ENCODE results near the gene SHPK. TPM values are rescaled to one million over a fixed set of nuclear protein-coding genes. Genes with fewer than 3 reads are reported as not detected.

Gene SHPK
- total RNA-seq, 1 donor: 8.3 TPM

DNA sequence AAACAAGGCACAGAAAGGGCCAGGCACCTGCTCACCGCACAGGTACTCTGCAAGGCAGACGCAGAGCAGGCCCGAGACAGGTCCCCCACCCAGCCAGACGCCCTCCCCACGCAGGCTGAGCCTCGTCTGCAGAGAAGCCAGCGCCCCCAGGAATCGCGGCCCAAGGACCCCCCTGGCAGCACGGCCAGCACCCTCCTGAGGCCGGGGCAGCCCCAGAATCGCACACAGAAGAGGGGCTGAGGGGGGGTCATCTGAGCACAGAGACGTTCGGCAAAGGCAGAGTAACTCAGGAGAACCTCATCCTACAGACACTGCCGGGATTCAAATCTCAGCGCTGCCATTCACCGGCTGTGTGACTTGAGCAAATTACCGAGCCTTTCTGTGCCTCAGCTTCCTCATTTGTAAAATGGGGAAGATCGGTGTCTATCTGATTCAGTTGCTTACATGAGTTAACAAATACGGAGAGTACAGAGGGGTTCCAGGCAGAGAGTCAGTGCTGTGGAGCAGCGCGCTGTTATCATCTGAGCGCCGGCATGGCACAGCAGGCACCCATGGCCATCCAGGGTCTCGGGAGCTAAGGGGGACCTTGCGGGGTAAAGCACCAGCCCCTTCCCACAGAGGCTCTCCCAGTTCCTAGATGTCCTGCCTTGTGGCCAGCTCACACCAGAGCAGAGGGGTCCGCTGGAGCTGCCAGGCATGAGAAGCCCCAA, 42.9 kb upstream of the SHPK start:
- no peak overlapping the region for H2AFZ ChIP-seq (ENCODE audit: low read length)

DNA sequence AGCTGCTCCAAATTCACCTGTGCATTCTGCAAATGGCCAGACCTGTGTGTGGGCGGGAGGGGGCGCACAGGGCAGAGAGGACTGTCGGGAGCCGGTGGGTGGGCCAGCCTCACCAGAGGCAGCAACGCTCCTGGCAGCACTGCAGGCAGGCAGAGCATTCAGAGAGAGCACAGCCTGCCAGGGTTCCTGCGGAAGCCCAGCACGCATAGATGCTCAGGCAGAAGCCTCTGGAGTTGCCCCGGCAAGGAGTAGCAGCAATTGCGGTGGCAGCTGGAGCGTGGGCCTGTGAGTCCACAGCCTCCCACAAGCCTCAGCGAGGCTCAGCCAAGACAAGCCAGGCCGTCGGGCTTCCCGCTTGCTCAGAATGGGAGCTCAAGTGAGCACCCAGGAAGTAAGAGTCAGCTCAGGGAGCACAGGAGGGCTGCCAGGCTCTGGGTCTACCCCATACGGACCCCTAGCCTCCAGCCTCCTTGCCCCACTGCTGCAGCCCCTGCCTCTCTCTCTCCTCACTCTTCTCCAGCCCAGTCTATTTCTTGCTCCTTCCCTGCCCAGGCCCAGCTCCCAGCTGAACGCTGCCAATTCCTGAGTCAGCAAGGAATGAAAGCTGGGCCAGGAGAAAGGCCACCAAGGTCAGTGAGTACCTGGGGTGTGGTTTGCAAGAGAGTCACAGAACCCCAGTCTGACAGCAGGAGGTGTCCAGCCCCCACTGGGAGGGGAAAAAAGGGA, 42.2 kb upstream of the SHPK start:
- Histone ChIP-seq H3K27ac (ENCODE audit: low read depth, low read length) (no peak overlapping the region), H3K9me3 (ENCODE audit: low read depth, low read length) (no peaks in the 10 kb centered on the region), H3K4me2 (ENCODE audit: insufficient read depth, low read length) (no peak overlapping the region), H3K4me3 (ENCODE audit: insufficient read depth, low read length) (no peak overlapping the region), H3K4me1 (ENCODE audit: insufficient read depth, low read length) (peaks cover 2% of the 10 kb centered on the region), H2AFZ (ENCODE audit: low read length) (peak overlapping the region; percentile 62), H3K36me3 (ENCODE audit: insufficient read depth, low read length) (no peaks in the 10 kb centered on the region), H4K20me1 (ENCODE audit: insufficient read depth, low read length) (no peaks in the 10 kb centered on the region), H3K79me2 (ENCODE audit: insufficient read depth, low read length) (no peaks in the 10 kb centered on the region), H3K27me3 (ENCODE audit: insufficient read depth, low read length) (no peaks in the 10 kb centered on the region)
- TF ChIP-seq, protein P1, sequence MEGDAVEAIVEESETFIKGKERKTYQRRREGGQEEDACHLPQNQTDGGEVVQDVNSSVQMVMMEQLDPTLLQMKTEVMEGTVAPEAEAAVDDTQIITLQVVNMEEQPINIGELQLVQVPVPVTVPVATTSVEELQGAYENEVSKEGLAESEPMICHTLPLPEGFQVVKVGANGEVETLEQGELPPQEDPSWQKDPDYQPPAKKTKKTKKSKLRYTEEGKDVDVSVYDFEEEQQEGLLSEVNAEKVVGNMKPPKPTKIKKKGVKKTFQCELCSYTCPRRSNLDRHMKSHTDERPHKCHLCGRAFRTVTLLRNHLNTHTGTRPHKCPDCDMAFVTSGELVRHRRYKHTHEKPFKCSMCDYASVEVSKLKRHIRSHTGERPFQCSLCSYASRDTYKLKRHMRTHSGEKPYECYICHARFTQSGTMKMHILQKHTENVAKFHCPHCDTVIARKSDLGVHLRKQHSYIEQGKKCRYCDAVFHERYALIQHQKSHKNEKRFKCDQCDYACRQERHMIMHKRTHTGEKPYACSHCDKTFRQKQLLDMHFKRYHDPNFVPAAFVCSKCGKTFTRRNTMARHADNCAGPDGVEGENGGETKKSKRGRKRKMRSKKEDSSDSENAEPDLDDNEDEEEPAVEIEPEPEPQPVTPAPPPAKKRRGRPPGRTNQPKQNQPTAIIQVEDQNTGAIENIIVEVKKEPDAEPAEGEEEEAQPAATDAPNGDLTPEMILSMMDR (IDR thresholded peaks at IDR 0.05; ENCODE audit: extremely low read depth, low read depth, low read length): no peak
- DNase-seq (ENCODE audit: insufficient read length, low spot score, missing footprints): peak; percentile 91

More for the DNA sequence above, 42.9 kb upstream of the SHPK start:
- Histone ChIP-seq H3K79me2 (ENCODE audit: insufficient read depth, low read length) (no peaks in the 10 kb centered on the region), H3K4me3 (ENCODE audit: insufficient read depth, low read length) (no peak overlapping the region), H3K9me3 (ENCODE audit: low read depth, low read length) (no peaks in the 10 kb centered on the region), H3K4me2 (ENCODE audit: insufficient read depth, low read length) (no peak overlapping the region), H3K27ac (ENCODE audit: low read depth, low read length) (no peak overlapping the region), H3K4me1 (ENCODE audit: insufficient read depth, low read length) (peaks cover 2% of the 10 kb centered on the region), H3K36me3 (ENCODE audit: insufficient read depth, low read length) (no peaks in the 10 kb centered on the region), H3K27me3 (ENCODE audit: insufficient read depth, low read length) (peaks cover under 1% of the 10 kb centered on the region), H4K20me1 (ENCODE audit: insufficient read depth, low read length) (no peaks in the 10 kb centered on the region)
- TF ChIP-seq, protein P1 (IDR thresholded peaks at IDR 0.05; ENCODE audit: extremely low read depth, low read depth, low read length): no peak
- no peak for DNase-seq (ENCODE audit: insufficient read length, low spot score, missing footprints)

DNA sequence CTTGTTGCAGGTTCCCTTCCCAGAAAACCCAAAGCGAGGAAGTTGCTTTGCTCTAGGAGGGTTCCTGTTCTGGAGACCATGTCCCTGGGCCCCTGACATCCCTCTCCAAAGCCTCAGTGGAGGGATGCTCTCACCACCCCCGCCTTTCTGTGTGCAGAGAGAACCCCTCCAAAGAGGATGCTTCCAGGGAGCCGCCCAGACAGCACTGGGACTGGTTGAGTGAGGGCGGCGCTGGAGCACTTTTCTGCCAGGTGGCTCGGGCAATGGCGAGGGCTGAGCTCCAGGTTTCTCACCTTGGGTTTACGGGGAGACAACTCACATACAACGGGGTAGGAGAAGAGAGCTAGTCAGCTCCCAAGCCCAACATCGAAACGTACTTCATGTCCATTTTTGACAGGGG, 39.8 kb upstream of the SHPK start:
- TF ChIP-seq, protein P1 (IDR thresholded peaks at IDR 0.05; ENCODE audit: extremely low read depth, low read depth, low read length): no peak
- H3K4me1 ChIP-seq (ENCODE audit: insufficient read depth, low read length): peaks cover 2% of the 10 kb centered on the region
- H3K9me3 ChIP-seq (ENCODE audit: low read depth, low read length): no peaks in the 10 kb centered on the region
- H3K36me3 ChIP-seq (ENCODE audit: insufficient read depth, low read length): no peaks in the 10 kb centered on the region
- no peak overlapping the region for H3K4me2 ChIP-seq (ENCODE audit: insufficient read depth, low read length)
- no peaks in the 10 kb centered on the region for H3K27me3 ChIP-seq (ENCODE audit: insufficient read depth, low read length)
- H3K27ac ChIP-seq (ENCODE audit: low read depth, low read length): no peak overlapping the region
- H2AFZ ChIP-seq (ENCODE audit: low read length): no peak overlapping the region
- H3K4me3 ChIP-seq (ENCODE audit: insufficient read depth, low read length): no peak overlapping the region
- no peaks in the 10 kb centered on the region for H3K79me2 ChIP-seq (ENCODE audit: insufficient read depth, low read length)
- no peak for DNase-seq (ENCODE audit: insufficient read length, low spot score, missing footprints)
- peaks cover 4% of the 10 kb centered on the region for H4K20me1 ChIP-seq (ENCODE audit: insufficient read depth, low read length)

DNA sequence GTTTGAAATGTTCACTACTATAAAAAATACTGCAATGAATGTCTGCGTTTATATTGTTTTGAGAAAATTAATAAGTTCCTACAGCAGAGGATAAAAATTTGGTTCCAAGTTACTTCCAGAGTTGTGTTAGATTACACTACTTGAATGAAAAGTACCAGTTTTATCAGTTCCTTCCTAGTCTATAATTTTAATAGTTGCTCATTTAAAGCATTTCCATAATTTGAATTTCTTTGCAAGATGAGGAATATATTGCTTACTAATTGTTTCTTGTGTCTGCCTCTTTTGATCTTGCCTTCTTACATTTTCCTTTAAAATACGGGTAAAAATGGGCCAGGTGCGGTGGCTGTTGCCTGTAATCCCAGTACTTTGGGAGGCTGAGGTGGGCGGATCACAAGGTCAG, 36.5 kb upstream of the SHPK start:
- peaks cover 23% of the 10 kb centered on the region for H3K79me2 ChIP-seq (ENCODE audit: insufficient read depth, low read length)
- no peak for DNase-seq (ENCODE audit: insufficient read length, low spot score, missing footprints)
- H3K9me3 ChIP-seq (ENCODE audit: low read depth, low read length): no peaks in the 10 kb centered on the region
- H3K27me3 ChIP-seq (ENCODE audit: insufficient read depth, low read length): no peaks in the 10 kb centered on the region
- H3K27ac ChIP-seq (ENCODE audit: low read depth, low read length): no peak overlapping the region
- H3K36me3 ChIP-seq (ENCODE audit: insufficient read depth, low read length): peaks cover 6% of the 10 kb centered on the region
- no peak overlapping the region for H3K4me3 ChIP-seq (ENCODE audit: insufficient read depth, low read length)
- no peak overlapping the region for H3K4me2 ChIP-seq (ENCODE audit: insufficient read depth, low read length)
- TF ChIP-seq, protein P1 (IDR thresholded peaks at IDR 0.05; ENCODE audit: extremely low read depth, low read depth, low read length): no peak
- peaks cover 8% of the 10 kb centered on the region for H3K4me1 ChIP-seq (ENCODE audit: insufficient read depth, low read length)
- H4K20me1 ChIP-seq (ENCODE audit: insufficient read depth, low read length): peaks cover 8% of the 10 kb centered on the region
- no peak overlapping the region for H2AFZ ChIP-seq (ENCODE audit: low read length)
